DMS153 (cell line): ENCODE measurements around the gene IL12RB1.
"Not testable (repeated sequence)": the region's sequence is repeated elsewhere in the genome, so short reads cannot be mapped to it uniquely, and the experiment has no call there.

ENCODE experiments used
- DNase-seq: peaks from one replicate; lab custom pipeline; 2025; lab: John Stamatoyannopoulos, UW

The IL12RB1 gene

DNA sequence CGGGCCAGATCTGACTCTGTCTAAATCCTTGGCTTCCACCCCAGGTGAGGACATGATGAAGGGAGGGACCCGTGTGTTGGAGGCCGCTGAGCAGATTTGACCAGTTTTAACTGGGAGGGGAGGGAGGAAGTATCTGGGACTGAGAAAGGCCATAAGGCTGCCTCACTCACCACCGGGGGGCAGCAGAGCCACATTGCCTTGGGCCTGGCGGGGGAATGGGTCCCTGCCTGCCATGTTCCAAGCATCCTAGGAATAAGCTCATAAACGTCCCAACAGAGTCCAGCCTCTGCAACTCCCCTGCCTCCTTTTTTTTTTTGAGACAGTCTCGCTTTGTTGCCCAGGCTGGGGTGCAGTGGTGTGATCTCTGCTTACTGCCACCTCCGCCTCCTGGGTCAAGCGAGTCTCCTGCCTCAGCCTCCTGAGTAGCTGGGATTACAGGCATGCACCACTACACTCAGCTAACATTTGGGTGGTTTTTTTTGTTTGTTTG is 26.3 kb upstream of the IL12RB1 start:
- peak; percentile 58 for DNase-seq

DNA sequence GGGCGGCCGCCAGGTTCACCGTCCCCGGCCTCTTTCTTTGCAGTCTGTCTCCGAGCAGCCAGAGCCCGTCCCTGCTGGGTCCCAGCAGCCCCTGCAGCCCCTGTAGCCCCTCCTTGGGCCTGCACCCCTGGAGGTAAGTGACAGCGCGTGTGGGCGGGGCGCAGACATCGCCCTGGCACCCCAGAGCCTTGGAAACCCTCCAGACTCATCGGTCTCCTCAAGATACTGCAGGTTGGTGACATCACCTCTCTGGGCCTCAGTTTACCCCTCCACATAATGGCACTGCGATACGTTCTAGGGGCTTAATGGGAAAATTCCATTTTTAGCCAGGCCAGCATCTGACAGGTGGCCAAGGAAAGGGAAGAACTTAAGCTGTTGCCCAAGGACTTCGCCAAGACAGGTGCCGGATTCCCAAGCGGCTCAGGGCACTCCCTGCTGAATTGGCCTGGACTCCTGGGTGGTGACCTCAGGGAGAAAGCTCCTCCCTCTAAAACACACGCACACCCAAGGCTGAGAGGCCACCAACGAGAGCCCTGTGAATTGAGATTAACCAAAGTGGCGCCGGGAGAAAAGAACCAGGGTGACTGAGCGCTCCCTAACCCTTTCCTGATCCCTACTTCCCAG is 24.0 kb upstream of the IL12RB1 start:
- DNase-seq: no peak

DNA sequence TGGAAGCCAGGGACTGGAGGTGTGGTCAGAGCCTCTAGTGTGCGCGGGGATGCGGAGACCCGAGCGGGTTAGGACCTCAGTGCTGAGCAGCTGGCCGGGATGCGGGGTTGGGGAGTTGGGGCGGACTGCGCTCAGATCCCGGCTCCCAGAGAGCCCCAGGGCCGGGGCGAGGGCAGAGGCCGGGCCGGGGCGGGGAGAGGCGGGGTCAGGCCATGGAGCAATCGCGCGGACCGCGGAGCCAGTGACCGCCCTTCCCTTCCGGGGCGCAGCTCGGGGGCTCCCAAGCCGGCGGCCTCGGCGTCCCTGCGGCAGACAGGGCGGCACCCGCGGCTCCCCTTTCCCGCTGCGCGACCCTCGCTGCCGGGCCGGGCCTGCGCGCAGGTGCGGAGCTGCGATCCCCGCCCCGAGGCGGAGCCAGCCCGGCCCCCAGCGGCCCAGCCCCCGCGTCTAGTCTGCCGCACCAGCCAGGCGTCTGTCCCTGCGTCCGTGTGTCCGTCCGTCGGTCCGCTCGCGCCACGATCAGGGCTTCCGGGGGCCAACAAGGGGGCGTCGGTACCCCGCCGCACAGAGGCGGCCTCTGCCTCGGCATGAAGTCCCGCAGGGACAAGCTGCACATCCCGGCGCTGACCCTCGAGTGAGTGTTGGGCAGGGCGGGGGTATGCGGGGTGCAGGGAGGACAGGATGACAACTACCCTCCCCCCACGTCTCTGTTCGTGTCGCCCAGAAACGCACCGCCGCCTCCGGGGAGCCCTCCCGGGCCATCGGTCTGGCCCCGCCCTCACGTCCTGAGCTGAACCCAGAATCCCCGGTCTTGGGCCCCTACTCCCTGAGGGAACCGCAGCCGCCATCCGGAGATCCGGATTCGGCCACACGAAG is 23.2 kb upstream of the IL12RB1 start:
- no peak for DNase-seq

- DNase-seq: no peak
Measured at GRCh38 chr19:18109341-18109732, 22.6 kb upstream of the IL12RB1 start.

DNA sequence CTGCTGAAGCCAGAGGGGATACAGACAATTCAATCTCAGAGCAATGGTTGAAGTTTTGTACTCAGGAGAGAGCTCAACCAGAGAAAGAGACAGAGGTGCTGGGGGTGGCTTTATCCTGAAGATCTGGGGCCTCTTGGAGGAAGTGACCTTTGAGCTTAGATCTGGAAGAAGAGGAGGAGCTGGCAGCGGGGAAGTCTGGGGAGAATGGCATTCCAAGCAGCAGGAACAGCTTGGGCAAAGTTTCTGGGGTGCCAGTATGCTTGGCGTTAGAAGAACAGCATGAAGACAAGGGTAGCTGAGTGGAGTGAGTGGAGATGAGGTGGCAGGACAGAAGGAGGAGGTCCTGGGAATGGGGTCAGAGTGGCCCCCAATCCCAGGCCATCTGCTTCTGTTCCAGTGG is 22.2 kb upstream of the IL12RB1 start:
- no peak for DNase-seq

DNA sequence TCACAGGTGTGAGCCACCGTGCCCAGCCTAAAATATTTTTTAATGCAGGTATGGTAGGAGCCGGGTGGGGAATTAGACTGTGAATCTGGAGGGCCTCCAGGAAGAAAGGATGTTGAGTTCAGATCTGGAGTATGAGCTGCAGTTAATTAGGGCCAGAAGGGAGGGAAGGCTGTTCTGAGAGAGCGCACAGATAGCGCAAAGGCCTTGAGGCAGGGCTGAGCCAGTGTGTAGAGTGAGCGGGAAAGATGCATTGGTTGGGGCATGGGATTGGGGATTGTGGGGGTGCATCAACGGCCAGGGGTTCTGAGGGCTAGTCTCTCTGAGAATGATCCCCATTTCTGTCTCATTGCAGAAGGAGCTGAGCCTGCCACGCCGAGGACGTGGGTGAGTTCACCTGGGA is 20.5 kb upstream of the IL12RB1 start:
- DNase-seq: peak; percentile 55

- DNase-seq: not testable (repeated sequence)
Measured at GRCh38 chr19:18105259-18105658, 18.5 kb upstream of the IL12RB1 start.

GRCh38 chr19:18104793-18105131 is 18.0 kb upstream of the IL12RB1 start:
- DNase-seq: no peak

- no peak for DNase-seq
Measured at GRCh38 chr19:18102916-18103542, 16.3 kb upstream of the IL12RB1 start.

GRCh38 chr19:18101268-18101667 is 14.5 kb upstream of the IL12RB1 start:
- DNase-seq: no peak

DNA sequence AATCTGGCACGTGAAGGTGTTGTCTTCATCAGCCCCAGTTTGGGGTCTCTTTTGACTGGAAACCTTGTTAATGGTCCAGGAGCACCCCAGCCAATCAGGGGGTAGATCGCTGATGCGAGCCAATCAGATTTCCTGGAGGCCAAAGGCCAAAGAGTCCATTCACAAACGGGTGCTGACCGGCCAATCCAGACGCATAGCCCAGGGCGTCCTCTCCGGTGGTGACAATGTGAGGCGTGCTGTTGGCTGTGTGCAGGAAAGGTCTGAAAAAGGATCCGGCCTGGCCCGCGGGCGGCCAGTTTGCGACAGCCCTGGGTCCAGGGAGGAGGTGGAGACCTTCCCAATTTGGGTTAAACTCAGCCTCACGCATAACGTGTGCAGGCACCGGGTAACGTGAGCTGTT is 14.0 kb upstream of the IL12RB1 start:
- peak; percentile 21 for DNase-seq

DNA sequence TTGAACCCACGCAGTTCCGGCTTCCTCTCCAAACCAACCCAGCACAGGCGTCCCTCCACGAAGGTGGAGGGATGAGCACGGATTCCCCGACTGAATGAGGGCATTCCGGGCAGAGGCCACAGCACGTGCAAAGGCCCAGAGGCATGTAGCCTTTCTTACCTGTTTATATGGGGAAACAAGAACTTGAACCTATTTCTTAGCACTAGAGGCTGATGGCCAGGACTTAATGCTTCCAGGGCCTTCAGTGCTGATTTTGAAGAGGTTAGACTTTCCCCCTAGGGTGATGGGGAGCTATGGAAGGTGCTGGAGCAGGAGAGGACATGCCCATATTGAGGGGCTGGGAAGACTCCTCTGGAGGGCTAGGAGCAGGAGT is 12.9 kb upstream of the IL12RB1 start:
- no peak for DNase-seq

DNA sequence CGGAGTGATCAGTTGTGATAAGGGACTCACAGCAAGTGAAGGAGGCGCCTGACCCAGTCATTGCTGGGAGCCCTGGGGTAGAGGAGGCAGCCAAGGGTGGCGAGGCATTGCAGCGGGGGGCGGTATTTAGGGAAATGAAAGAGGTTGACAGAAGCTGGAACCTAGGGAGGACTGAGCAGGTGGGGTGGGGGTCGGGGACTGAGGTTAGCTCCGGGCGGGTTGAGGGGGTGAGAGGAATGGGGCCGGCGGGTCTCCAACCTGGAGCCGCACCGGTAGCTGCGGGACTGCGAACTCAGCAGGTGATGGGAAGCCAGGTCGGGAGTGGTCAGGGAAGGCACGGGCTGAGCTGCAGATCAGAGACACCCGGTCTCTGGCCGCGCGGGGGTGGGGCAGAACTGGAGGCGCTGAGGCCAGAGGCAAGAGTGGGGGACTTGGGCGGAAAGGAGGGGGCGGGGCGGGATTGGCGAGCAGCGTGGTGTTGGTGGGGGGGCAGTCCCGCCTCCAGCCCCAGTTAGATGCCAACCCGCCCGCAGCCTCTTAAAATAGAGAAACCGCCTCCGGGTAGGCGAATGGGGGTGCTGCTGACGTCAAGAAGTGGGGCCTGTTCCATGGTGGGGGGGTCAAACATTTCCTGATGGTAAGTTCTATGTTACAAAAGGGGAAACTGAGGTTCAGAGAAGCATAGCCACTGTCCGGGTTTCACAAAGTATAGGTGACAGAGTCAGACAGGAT is 12.3 kb upstream of the IL12RB1 start:
- DNase-seq: no peak

- no peak for DNase-seq
Measured at GRCh38 chr19:18097993-18098890, 11.5 kb upstream of the IL12RB1 start.

GRCh38 chr19:18097217-18097992 is 10.7 kb upstream of the IL12RB1 start, which contains the start of gene MAST3:
TSS of gene MAST3 (plus strand) at chr19:18097778. CDS start at chr19:18097793, 15 bp downstream.
- peak; percentile 39 for DNase-seq

DNA sequence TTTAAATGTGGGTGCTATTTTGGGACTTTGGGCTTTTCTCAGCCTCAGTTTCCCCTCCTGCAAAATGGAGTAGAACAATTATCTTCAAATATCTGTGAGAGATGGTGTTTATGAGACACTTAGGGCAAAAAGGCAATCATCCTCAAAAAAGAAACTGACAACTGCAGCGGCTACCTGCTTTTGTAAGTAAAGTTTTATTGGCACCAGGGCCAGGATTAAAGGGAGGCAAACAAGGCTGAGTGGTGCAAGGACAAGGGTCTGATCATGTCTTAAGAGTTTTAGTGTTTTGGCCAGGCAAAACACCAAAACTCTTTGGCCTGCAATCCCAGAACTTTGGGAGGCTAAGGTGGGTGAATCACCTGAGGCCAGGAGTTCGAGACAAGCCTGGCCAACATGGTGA is 9.5 kb upstream of the IL12RB1 start:
- DNase-seq: no peak

- no peak for DNase-seq
Measured at GRCh38 chr19:18093439-18094161, 6.9 kb upstream of the IL12RB1 start.

DNA sequence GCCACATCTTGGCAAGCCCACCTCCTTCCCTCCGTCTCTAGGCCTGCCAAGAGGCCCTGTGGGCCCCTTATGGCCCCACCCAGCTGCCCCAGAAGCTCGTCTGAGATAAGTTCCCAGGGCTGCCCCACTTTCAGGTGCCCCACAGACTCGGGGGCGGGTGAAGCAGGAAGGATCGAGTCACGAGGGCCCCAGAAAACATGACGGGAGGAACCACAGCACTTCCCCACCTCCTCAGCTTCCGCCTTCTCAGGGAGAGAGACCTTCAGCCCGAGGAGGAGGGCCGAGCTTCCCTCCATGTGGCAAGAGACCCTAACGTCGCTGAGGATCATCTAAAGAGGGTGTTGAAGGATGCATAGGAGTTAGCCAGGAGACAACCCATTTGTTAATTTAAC is 4.5 kb upstream of the IL12RB1 start:
- DNase-seq: no peak

- DNase-seq: no peak
Measured at GRCh38 chr19:18090545-18091216, 3.9 kb upstream of the IL12RB1 start.
